HG03095 (cell line): Measurements from ENCODE around the gene ARGLU1.

Experiments
- ATAC-seq: cut with Tn5 transposase; IDR thresholded peaks from one replicate; pipeline ENCODE4 v1.9.1; 2021; ENCODE audit warnings: moderate library complexity; ENCODE audit not compliant: unreplicated experiment

ARGLU1 gene

DNA sequence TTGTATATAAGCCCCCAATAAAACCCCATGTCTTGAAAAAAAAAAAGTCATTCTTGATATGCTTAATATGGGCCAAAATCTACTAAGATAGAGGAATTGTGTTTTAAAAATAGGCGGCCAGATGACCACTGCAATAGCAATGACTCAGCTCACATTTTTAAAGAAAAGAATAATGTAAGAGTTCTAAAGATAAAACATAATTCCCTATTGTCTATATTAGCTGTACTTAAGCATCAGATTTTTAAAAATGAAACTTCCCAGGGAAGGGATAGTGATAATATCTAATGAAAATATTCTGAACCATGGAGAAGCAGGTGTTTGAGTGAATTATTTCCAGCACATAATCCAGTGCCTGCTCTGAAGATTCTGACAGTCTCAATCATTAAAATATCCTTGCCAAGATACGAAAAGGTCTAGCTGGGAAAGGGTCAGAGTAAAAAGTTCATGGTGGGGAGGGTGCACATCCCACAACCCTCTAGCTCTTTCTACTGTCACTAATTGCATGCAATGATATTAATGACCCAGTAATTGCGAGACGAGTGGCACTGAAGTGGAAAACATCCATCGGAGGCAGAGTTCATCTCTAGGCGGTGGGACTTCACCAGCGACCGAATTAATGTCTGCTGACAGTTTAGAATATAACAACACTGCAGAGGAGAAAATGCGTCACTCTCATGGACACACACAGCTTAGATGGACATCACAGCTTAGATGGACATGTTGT, 64.0 kb downstream of the ARGLU1 start:
- no peak for ATAC-seq

DNA sequence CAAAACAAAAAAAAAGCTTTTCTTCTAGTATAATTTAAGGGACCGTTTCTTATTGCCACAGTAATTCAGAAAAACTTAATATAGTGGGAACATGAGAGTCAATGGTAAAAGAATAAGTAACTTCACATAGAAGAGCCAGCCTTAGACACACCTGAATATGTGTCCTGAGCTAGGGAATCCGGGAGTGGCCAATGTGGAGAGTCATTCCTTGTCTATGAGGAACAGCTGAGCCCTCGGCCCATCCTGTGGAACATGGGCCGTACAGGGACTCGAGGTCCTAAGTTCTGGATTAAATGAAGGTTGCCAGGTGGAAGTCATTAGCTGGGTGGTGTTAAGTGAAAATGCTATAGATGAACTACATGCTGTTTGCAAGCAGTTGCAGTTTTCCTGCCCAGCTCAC, 64.7 kb downstream of the ARGLU1 start:
- no peak for ATAC-seq

DNA sequence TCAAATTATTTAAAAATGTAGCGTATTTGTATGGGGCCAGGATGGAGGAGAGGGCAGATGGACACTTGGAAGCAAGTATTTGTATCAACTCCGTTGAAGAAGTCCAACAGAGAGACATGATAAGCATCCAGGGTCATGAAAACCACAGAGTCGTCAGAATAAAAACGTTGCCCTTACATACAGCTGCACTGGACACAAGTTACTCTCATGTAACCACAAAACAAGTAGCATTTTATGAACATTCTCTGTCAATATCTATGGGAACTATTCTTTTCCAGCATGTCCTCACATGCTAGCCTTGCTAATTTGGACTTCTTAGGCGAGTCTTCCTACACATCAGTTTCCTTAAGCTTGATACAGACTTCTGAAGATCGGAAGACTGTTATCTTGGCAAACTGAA, 67.5 kb downstream of the ARGLU1 start:
- no peak for ATAC-seq

DNA sequence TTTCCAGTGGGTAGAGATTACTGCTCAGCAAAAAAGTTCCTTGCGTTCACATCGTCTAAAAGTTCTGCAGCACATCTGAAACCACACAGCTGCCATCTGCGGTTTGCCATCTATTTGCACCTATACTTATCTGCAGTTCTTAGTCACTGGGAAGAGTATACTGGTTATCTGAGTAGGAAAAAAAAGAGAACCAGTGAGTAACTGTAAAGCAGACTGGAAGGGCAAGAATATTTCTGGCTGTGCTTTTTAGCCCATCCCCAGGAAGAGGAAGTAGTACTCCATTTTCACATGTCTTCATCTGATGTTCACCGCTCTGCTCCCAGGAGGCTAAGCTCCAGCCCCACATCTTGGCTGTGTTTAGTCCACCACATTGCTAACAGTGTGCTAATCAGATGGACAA, 68.0 kb downstream of the ARGLU1 start:
- peak; percentile 62 for ATAC-seq

DNA sequence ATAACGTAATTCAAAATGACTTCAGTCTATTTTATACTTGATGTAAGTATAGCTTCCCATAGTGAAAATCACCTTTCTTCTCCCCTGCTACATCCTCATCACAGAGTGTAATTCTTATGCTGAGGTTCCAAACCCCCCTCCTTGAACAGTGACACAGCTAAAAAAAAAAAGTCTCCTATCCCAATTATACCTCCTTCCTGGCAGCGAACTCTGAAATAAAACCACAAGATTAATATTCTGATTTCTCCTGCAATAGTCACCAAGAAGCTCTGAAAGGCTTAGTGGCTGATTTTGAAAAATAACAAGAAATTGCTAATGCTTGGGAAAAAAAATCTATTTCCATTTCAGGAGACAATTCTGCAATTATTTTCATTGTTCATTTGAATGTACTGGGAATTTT, 68.8 kb downstream of the ARGLU1 start:
- ATAC-seq = no peak

DNA sequence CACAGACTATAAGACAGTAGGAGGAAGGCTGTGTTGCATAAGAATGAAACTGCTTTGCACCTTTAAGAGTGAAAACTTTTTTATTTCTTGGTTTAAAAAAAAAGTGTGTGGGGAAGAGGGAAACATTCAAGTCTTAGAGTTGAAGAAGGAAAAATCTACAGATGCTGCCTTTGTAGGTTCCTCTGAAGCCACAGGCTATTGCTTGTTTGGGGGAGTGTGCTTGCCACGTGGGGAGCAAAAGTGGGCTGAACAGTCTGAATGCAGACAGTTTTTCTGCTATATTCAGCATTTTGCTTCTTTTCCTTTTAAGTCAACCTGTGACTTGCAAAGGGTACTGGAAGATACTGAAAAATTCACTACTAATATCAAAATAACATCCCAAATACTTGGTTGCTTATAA, 69.4 kb downstream of the ARGLU1 start:
- no peak for ATAC-seq

DNA sequence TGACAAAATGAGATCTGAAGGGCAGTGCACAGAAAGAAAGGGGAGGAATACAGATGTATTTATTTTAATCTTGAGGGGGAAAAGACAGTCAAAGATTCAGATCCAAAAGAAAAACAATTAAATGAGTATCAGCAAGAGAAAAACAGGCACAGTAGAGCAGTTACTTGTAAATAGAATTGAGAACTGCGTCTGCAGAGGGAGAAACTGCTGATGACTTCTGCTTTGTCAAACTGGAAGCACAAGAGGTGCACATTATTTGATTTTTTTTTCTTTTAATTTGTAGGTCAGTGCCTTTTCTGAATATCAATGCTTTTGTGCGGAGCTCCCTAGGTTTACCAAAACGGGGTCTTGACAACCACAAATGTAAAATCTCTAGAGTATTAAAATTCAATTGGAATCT, 69.8 kb downstream of the ARGLU1 start:
- ATAC-seq = no peak

DNA sequence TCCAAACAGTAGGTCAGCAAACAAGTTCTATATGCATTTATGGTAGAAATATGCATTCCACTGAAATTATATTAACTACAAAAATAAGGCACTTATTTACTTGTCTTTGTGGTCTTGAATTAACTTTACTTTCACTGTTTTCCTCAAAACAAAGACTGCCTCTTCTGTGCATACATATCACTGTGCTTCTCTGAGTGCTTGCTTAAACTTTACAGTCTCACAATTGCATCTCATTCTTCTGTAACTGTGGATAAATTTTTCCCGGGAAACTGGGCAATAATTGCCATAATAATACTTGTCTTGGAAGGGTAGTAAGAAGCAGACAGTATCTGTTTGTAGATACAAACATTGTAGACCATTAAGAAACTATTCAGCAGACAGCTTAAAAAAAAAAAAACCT, 70.9 kb downstream of the ARGLU1 start:
- no peak for ATAC-seq

DNA sequence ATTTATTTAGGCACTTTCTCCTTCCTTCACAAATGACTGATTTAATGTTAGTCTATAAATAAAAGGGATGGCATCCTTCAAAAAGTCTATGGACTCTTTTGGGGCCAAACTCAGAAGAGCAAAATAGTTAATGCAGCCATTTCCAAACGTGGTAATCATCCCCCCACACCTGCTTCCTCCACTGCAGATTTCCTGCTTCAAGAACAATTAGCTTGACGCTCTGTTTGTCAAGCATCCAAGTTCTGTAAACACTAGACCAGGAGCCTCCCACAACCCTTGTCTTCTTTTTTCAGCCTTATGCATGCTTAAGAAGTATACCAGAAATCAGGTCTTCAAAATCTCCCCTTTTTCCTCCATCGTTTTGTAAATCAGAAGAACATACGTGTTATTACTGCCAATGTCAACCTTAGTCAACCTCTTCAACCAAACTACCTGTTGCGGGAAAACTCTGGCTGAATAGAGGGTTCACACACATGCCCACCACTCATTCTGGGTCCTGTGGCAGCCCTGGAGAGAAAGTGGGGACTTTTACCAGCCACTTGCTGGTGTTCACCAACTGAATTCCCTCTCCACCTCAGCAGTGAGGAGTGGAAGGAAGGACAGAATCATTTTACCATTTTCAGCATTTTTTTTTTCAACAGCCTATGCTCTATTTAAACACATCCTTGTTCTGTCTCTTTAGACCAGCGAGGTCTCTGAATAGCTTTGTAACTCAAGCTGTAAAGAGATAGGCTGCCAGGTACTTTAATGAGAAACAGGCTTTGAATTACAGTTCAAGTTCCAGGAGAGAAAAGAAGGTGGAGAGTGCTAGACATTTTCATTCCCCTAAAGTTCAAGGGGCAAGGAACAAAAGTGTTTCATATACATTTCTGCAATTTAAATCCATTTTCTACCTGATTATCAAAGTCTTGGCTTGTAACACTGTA, 71.6 kb downstream of the ARGLU1 start:
- ATAC-seq = no peak

DNA sequence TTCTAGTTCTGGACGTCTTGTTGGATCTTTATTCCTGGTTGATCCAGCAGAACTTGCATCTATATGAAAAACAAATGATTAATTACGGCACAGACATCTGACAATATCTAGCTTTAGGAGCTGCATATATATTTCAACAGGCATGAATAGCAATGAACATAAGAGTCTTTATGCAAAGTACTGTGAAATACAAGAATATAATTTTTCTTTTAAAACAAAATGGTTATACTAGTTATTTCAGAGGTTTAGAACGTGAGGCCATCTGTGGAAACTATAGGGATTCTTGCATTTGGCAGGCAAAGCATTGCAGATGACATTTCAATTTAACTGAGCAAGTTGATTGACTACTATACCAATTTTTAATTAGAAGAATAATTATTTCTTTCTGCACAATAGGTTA, 73.0 kb downstream of the ARGLU1 start:
- no peak for ATAC-seq

DNA sequence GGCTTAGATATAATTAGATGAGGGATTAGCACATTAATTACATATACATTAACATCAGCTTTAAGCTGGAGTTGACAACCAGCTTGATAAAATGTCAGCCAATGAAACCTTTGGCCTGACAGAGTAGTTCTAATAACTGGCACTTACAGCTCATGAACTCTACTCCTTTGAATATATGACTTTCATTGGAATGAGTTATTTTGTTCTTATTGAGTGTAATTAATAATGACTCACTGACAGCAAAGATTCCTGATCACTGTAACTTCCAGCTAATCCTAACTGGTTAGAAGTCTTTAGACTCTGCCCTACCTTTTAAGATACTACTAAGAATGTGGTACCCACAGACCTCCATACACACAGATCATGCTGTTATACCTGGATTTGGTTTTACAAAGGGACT, 73.4 kb downstream of the ARGLU1 start:
- no peak for ATAC-seq

DNA sequence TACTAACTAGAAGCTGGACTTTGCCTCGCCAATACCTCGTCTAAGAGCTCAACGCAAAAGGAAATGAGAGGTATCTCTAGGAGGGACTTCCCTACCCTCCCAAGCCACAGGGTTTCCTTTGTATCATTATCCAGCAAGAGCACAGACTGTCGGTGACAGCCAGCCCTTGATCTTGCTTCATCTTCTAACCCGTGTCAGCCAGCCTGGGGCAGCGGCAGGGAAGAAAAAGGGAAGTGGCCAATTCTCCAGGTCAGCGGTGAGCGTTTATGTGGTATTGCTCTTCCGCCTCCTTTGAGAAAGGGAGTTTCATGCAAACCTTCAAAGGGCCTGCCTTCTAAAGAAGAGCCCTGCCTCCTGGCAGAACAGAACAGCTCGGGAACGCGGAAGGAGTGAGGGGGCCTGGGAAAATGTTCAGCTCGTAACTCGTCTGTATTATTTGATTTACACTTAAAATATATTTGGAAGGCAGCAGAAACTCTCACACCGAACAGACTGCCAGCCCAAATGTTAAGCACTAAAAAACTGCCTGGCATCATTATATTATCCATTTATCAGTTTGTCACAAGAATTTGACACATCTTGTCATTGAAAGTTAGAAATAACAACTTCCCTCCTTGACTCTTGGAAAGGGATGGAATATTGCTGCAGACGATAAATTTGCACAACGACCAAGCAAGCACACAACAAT, 74.3 kb downstream of the ARGLU1 start:
- peak; percentile 89 for ATAC-seq

DNA sequence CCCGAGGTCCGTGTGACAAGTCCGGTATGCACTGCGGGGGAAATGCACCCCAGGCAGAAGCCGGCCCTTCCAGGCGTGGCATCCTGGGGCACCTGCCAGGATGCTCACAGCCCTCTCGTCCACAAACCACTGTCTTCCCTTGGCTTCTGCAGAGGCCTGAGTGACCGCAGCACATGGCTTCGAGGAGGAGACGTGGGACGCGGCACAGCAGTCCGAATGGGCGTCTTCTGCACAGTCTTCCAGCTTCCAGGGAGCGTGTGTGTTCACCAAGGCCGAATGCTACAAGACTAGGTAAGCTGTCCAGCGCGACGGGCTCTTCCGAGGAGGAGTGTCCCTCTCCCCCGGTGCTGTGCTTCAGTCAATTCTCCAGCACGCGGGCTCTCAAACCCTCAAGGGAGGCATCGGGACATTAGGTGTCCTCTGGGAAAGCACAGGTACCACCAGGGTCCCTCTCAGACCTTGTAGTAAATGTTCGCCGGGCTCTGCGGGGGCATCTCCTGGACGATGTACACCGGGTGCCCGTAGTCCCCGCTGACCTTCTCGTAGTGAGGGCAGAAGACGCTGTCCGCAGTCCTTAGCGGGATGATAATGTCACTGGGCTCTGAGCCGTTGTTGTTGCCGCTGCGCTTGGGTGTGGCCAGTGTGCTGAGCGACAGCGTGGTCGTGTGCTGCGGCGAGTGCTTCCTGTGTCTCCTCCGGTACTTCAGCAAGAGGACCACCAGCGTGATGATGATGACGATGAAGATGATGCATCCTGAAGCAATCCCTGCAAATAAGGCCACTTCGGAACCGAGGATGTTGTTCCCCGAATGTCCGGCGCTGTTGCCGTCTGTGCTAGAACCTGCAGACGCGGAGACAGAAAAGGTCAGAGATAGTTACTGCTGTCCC, 75.1 kb downstream of the ARGLU1 start:
- no peak for ATAC-seq

DNA sequence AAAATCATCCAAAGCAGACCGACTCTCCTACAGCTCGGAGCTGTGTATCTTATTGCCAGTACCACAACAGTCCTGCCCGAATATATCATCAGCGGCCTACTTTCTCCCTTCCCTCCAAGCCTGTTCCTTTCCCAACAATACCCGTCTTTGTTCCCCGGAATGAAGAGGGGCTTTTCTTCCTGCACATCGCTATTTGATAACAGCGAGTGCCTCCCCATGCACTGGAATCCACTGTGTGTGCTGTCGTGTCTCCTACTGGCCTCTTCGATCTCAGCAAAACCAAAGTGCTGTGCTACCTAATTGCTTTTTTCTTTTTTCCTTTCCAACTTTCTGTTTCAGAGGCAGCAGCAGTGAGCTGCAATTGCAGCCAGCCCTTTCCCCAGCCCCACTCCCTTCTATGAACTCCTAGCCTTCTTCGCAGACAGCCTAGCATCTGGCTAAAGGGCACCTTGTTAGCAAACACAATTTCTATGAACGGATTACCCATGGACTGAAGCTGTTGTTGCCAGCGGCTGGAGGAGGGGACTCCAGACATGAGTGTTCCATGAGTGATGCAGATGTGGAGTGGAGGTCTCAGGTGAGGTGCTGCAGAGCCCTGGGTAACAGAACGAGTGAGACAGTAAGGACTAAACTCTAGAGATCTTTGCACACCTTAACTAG, 75.9 kb downstream of the ARGLU1 start:
- no peak for ATAC-seq
